HEK293 (cell line): ENCODE measurements around the gene JMJD6.

Experiments used
- CTCF ChIA-PET: fragments of 350-600 bp; formaldehyde crosslinking; extraction: SDS; loops from one replicate; lab custom pipeline; 2021; ENCODE audit warnings: antibody characterized with exemption; lab: Yijun Ruan, JAX
- POLR2A ChIA-PET: fragments of 300-600 bp; formaldehyde crosslinking; extraction: SDS; loops from one replicate; lab custom pipeline; 2020; ENCODE audit warnings: antibody characterized with exemption, inconsistent platforms; lab: Yijun Ruan, JAX
- H3K27ac ChIP-seq: fragments of 200-500 bp; sonication (Bioruptor generic); 2 replicates; pipeline ENCODE4 v1.5.1; 2014; ENCODE audit warnings: low read depth, low read length, control low read depth, inconsistent platforms; ENCODE audit errors: extremely low read depth
- H3K36me3 ChIP-seq, 2 experiments: fragments of 200-500 bp in 1 of 2; sonication (Bioruptor generic) in 1 of 2; 1 replicate in 1 of 2; 2 replicates in 1 of 2; pipeline ENCODE4 v1.5.1; 2014 to 2017; ENCODE audit warnings: inconsistent platforms in 2 of 2, low read length in 2 of 2; ENCODE audit not compliant: control insufficient read depth in 2 of 2, insufficient read depth in 1 of 2
- H3K4me1 ChIP-seq: fragments of 200-500 bp; sonication (Bioruptor generic); 2 replicates; pipeline ENCODE4 v1.5.1; 2014; ENCODE audit warnings: mild to moderate bottlenecking, low read length, inconsistent platforms; ENCODE audit not compliant: control insufficient read depth, insufficient read depth
- H3K4me3 ChIP-seq: 2 replicates; pipeline ENCODE4 v1.5.1; 2011; ENCODE audit warnings: low read depth, mild to moderate bottlenecking, control low read depth, low read length, moderate library complexity
- H3K9me3 ChIP-seq: fragments of 200-500 bp; sonication (Bioruptor generic); 2 replicates; pipeline ENCODE4 v1.5.1; 2014; ENCODE audit warnings: low read depth, low read length, inconsistent platforms; ENCODE audit not compliant: control insufficient read depth, insufficient read depth
- GLIS1 ChIP-seq: fragments of 450-650 bp; formaldehyde crosslinking; IDR thresholded peaks from 2 replicates; pipeline ENCODE4 v1.5.1; 2016; ENCODE audit warnings: missing biosample characterization, missing genetic modification characterization
- SALL2 ChIP-seq: fragments of 450-650 bp; formaldehyde crosslinking; IDR thresholded peaks from 2 replicates; pipeline ENCODE4 v1.5.0; 2017; ENCODE audit warnings: missing biosample characterization, mild to moderate bottlenecking, missing genetic modification characterization, borderline replicate concordance
- ZNF140 ChIP-seq: fragments of 450-650 bp; formaldehyde crosslinking; IDR thresholded peaks from 2 replicates; pipeline ENCODE4 v1.5.1; 2016; ENCODE audit warnings: missing biosample characterization, missing genetic modification characterization
- ZNF146 ChIP-seq: fragments of 450-650 bp; formaldehyde crosslinking; IDR thresholded peaks from 2 replicates; pipeline ENCODE4 v1.5.1; 2016; ENCODE audit warnings: missing biosample characterization, missing genetic modification characterization
- ZNF16 ChIP-seq: fragments of 450-650 bp; formaldehyde crosslinking; IDR thresholded peaks from 2 replicates; pipeline ENCODE4 v1.5.1; 2016; ENCODE audit warnings: low read depth, missing biosample characterization, missing genetic modification characterization
- ZNF174 ChIP-seq: fragments of 450-650 bp; formaldehyde crosslinking; IDR thresholded peaks from 2 replicates; pipeline ENCODE4 v1.5.0; 2017; ENCODE audit warnings: missing biosample characterization, mild to moderate bottlenecking, missing genetic modification characterization
- ZNF394 ChIP-seq: fragments of 450-650 bp; formaldehyde crosslinking; IDR thresholded peaks from 2 replicates; pipeline ENCODE4 v1.5.1; 2016; ENCODE audit warnings: missing biosample characterization, missing genetic modification characterization, mild to moderate bottlenecking, moderate library complexity, borderline replicate concordance
- ZNF416 ChIP-seq: fragments of 450-650 bp; formaldehyde crosslinking; IDR thresholded peaks from 2 replicates; pipeline ENCODE4 v1.5.1; 2016; ENCODE audit warnings: missing biosample characterization, missing genetic modification characterization
- ZNF426 ChIP-seq: fragments of 450-650 bp; formaldehyde crosslinking; IDR thresholded peaks from 2 replicates; pipeline ENCODE4 v1.5.1; 2017; ENCODE audit warnings: missing biosample characterization, missing genetic modification characterization, mild to moderate bottlenecking, inconsistent platforms, moderate library complexity
- ZNF529 ChIP-seq: fragments of 450-650 bp; formaldehyde crosslinking; IDR thresholded peaks from 2 replicates; pipeline ENCODE4 v1.5.1; 2017; ENCODE audit warnings: missing genetic modification characterization, missing biosample characterization; ENCODE audit not compliant: insufficient replicate concordance
- ZNF560 ChIP-seq: fragments of 450-650 bp; formaldehyde crosslinking; IDR thresholded peaks from 2 replicates; pipeline ENCODE4 v1.5.1; 2017; ENCODE audit warnings: missing biosample characterization, missing genetic modification characterization, borderline replicate concordance
- ZNF76 ChIP-seq: fragments of 450-650 bp; formaldehyde crosslinking; IDR thresholded peaks from 2 replicates; pipeline ENCODE4; 2016; ENCODE audit warnings: low read depth, missing biosample characterization, missing genetic modification characterization, borderline replicate concordance
- TF ChIP-seq, protein P1 (sequence below): fragments of 450-650 bp; formaldehyde crosslinking; IDR thresholded peaks from 2 replicates; pipeline ENCODE4 v1.5.1; 2016; ENCODE audit warnings: missing biosample characterization, missing genetic modification characterization, borderline replicate concordance

JMJD6 gene

GRCh38 chr17:76677406-76677805 is 49.0 kb downstream of the JMJD6 start:
- peaks cover 2% of the 10 kb centered on the region for H3K4me1 ChIP-seq
- H3K9me3 ChIP-seq, result no peaks in the 10 kb centered on the region
- TF ChIP-seq ZNF426 (tag by site-specific recombination), result no peak
- TF ChIP-seq ZNF416, result no peak
- TF ChIP-seq ZNF76 (tag by site-specific recombination), result no peak
- TF ChIP-seq, all 188 proteins: peak for 0
- H3K36me3 ChIP-seq, result peaks cover 0 to 26% of the 10 kb centered on the region in 2 experiments; a peak in 2 of 3 replicates
- no peak overlapping the region for H3K4me3 ChIP-seq
- POLR2A ChIA-PET, result interaction anchor here (0.6 to 1.5 kb wide), 2 partner anchors 24 to 27 kb away, joined by 3 to 4 read pairs; no protein-coding TSS in a partner anchor
- CTCF ChIA-PET, result interaction anchor here (0.6 to 1.5 kb wide), 6 partner anchors 13 to 155 kb away, joined by 3 to 9 read pairs (median 4); no protein-coding TSS in a partner anchor
- H3K27ac ChIP-seq, result no peak overlapping the region

DNA sequence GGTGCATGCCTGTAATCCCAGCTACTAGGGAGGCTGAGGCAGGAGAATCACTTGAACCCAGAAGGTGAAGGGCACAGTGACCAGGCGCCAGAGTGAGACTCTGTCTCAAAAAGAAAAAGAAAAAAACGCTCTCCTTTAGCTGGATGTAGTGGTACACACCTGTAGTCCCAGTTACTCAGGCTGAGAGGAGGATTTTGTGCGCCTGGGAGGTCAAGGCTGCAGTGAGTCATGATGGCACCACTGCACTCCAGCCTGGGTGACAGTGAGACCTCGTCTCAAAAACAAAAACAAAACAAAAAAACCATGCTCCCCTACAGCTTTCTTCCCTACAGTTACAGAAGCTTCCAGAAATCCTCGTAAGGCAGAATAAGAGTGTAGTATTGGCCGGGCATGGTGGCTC is 49.8 kb downstream of the JMJD6 start:
- ChIA-PET POLR2A (interaction anchor here (0.6 kb wide), 1 partner anchor 27 kb away, joined by 3 read pairs; no protein-coding TSS in a partner anchor), CTCF (interaction anchor here (1.1 to 1.5 kb wide), 2 partner anchors 53 to 154 kb away, joined by 3 to 9 read pairs; no protein-coding TSS in a partner anchor)
- H3K27ac ChIP-seq, result no peak overlapping the region
- H3K4me1 ChIP-seq, result peaks cover 4% of the 10 kb centered on the region
- TF ChIP-seq ZNF394 (tag by site-specific recombination) (no peak), GLIS1 (tag by site-specific recombination) (peak; percentile 41; the same call in 1 of the 2 replicates)
- TF ChIP-seq, all 188 proteins: peak for 1
- H3K9me3 ChIP-seq, result no peaks in the 10 kb centered on the region
- H3K4me3 ChIP-seq, result no peak overlapping the region
- peaks cover 0 to 22% of the 10 kb centered on the region in 2 experiments; a peak in 2 of 3 replicates for H3K36me3 ChIP-seq

- TF ChIP-seq ZNF529 (no peak), ZNF146 (tag by site-specific recombination) (no peak), ZNF140 (no peak), ZNF174 (no peak), ZNF560 (tag by site-specific recombination) (no peak), ZNF16 (tag by site-specific recombination) (no peak), SALL2 (tag by site-specific recombination) (no peak)
- TF ChIP-seq, protein P1, sequence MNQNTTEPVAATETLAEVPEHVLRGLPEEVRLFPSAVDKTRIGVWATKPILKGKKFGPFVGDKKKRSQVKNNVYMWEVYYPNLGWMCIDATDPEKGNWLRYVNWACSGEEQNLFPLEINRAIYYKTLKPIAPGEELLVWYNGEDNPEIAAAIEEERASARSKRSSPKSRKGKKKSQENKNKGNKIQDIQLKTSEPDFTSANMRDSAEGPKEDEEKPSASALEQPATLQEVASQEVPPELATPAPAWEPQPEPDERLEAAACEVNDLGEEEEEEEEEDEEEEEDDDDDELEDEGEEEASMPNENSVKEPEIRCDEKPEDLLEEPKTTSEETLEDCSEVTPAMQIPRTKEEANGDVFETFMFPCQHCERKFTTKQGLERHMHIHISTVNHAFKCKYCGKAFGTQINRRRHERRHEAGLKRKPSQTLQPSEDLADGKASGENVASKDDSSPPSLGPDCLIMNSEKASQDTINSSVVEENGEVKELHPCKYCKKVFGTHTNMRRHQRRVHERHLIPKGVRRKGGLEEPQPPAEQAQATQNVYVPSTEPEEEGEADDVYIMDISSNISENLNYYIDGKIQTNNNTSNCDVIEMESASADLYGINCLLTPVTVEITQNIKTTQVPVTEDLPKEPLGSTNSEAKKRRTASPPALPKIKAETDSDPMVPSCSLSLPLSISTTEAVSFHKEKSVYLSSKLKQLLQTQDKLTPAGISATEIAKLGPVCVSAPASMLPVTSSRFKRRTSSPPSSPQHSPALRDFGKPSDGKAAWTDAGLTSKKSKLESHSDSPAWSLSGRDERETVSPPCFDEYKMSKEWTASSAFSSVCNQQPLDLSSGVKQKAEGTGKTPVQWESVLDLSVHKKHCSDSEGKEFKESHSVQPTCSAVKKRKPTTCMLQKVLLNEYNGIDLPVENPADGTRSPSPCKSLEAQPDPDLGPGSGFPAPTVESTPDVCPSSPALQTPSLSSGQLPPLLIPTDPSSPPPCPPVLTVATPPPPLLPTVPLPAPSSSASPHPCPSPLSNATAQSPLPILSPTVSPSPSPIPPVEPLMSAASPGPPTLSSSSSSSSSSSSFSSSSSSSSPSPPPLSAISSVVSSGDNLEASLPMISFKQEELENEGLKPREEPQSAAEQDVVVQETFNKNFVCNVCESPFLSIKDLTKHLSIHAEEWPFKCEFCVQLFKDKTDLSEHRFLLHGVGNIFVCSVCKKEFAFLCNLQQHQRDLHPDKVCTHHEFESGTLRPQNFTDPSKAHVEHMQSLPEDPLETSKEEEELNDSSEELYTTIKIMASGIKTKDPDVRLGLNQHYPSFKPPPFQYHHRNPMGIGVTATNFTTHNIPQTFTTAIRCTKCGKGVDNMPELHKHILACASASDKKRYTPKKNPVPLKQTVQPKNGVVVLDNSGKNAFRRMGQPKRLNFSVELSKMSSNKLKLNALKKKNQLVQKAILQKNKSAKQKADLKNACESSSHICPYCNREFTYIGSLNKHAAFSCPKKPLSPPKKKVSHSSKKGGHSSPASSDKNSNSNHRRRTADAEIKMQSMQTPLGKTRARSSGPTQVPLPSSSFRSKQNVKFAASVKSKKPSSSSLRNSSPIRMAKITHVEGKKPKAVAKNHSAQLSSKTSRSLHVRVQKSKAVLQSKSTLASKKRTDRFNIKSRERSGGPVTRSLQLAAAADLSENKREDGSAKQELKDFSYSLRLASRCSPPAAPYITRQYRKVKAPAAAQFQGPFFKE (tag by site-specific recombination), result no peak
- POLR2A ChIA-PET, result interaction anchor here (0.7 kb wide), 1 partner anchor 89 kb away, joined by 6 read pairs; no protein-coding TSS in a partner anchor
- Histone ChIP-seq H3K27ac (no peak overlapping the region), H3K4me1 (peaks cover 12% of the 10 kb centered on the region), H3K4me3 (no peak overlapping the region), H3K36me3 (peaks cover 0 to 20% of the 10 kb centered on the region in 2 experiments; a peak in 2 of 3 replicates), H3K9me3 (no peaks in the 10 kb centered on the region)
- CTCF ChIA-PET, result interaction anchor here (0.6 to 1.4 kb wide), 3 partner anchors 27 to 118 kb away, joined by 3 to 5 read pairs (median 4); no protein-coding TSS in a partner anchor
Measured at GRCh38 chr17:76675648-76676047, 50.8 kb downstream of the JMJD6 start.
